ENCODE measurements around the gene SNHG17. TPM values are rescaled to one million over a fixed set of nuclear protein-coding genes. Genes with fewer than 3 reads are reported as not detected.

The SNHG17 gene
- total RNA-seq, 2 donors from 2014 or later: 21.8 to 28.2 TPM

- WGBS: 93% methylated on average over 13 of the region's 13 CpGs
- Histone ChIP-seq H3K4me3 (no peak overlapping the region), H3K27ac (no peak overlapping the region), H3K36me3 (no peaks in the 10 kb centered on the region), H3K9me3 (no peaks in the 10 kb centered on the region), H3K4me1 (replicated peaks) (no peaks in the 10 kb centered on the region), H3K27me3 (replicated peaks; ENCODE audit: insufficient read depth) (no peaks in the 10 kb centered on the region)
- intact Hi-C loops (cut with DNase I): no loop called here
- DNase-seq (ENCODE audit: low spot score): no peak
- TF ChIP-seq POLR2AphosphoS5 (IDR thresholded peaks at IDR 0.05): no peak
- TF ChIP-seq, protein P1, sequence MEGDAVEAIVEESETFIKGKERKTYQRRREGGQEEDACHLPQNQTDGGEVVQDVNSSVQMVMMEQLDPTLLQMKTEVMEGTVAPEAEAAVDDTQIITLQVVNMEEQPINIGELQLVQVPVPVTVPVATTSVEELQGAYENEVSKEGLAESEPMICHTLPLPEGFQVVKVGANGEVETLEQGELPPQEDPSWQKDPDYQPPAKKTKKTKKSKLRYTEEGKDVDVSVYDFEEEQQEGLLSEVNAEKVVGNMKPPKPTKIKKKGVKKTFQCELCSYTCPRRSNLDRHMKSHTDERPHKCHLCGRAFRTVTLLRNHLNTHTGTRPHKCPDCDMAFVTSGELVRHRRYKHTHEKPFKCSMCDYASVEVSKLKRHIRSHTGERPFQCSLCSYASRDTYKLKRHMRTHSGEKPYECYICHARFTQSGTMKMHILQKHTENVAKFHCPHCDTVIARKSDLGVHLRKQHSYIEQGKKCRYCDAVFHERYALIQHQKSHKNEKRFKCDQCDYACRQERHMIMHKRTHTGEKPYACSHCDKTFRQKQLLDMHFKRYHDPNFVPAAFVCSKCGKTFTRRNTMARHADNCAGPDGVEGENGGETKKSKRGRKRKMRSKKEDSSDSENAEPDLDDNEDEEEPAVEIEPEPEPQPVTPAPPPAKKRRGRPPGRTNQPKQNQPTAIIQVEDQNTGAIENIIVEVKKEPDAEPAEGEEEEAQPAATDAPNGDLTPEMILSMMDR (IDR thresholded peaks at IDR 0.05): no peak
- TF ChIP-seq POLR2A (IDR thresholded peaks at IDR 0.05): no peak
These were observed 19.7 kb upstream of the SNHG17 start for GRCh38 chr20:38454556-38455473.

DNA sequence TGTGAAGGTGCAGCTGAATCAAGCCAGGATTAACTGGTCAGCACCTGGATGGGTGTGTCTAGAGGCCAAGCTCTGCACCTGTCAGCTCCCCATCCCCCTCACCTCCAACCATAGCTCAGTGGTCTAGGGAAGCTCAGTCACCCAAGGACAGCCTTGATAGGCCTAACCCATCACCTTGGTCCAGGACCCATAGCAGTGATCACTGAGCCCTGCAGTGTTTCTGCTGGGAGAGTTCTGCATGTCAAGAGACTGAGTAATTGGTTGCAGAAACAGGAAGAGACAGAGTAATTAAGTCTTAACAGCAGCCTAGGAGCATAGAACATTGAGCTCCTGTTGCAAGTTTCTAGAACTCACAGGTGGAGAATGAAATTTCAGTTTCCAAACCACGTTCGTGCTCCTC is 18.8 kb upstream of the SNHG17 start:
- Histone ChIP-seq H3K36me3 (no peaks in the 10 kb centered on the region), H3K27ac (no peak overlapping the region), H3K4me3 (no peak overlapping the region), H3K4me1 (replicated peaks) (no peaks in the 10 kb centered on the region), H3K27me3 (replicated peaks; ENCODE audit: insufficient read depth) (no peaks in the 10 kb centered on the region), H3K9me3 (no peaks in the 10 kb centered on the region)
- no peak for DNase-seq (ENCODE audit: low spot score)
- whole genome bisulfite sequencing: 98% methylated on average over 2 of the region's 2 CpGs
- TF ChIP-seq, protein P1 (IDR thresholded peaks at IDR 0.05): no peak
- no peak for TF ChIP-seq POLR2A (IDR thresholded peaks at IDR 0.05)
- no peak for TF ChIP-seq POLR2AphosphoS5 (IDR thresholded peaks at IDR 0.05)
- intact Hi-C loops (cut with DNase I): no loop called here

GRCh38 chr20:38452880-38453624 is 17.9 kb upstream of the SNHG17 start:
- H3K4me1 ChIP-seq (replicated peaks): no peaks in the 10 kb centered on the region
- H3K36me3 ChIP-seq: no peaks in the 10 kb centered on the region
- 90% methylated on average over 19 of the region's 19 CpGs for whole genome bisulfite sequencing
- H3K27ac ChIP-seq: no peak overlapping the region
- intact Hi-C loops (cut with DNase I): no loop called here
- no peaks in the 10 kb centered on the region for H3K27me3 ChIP-seq (replicated peaks; ENCODE audit: insufficient read depth)
- TF ChIP-seq POLR2AphosphoS5 (IDR thresholded peaks at IDR 0.05) (no peak), POLR2A (IDR thresholded peaks at IDR 0.05) (no peak)
- TF ChIP-seq, protein P1 (IDR thresholded peaks at IDR 0.05): no peak
- no peak for DNase-seq (ENCODE audit: low spot score)
- H3K9me3 ChIP-seq: no peaks in the 10 kb centered on the region
- H3K4me3 ChIP-seq: no peak overlapping the region

DNA sequence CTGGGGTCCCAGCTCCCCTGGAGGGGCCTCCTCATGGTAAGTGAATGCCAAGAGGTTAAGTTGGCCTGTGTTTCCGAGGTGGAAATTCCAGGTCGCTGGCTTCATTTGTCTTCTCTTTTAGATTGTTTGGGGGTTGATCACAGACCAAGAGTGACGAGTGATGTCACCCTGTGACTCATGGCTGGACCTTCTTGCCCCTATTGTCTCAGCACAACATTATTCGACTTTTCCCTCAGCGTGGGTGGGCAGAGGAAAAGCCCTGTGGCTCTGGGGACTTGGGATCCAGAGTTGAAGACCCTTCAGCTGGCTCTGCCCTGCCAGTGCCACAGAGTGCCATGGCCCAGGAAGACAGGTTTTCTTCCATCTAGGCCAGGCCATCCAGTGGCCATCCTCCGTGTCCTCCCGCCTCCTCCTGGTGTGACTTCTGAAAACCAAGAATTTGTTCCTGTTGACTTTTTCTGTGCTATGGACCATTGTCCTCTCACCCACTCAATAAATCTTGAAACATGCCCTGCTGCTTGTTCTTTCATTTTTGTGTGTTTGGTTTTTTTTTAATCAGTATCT is 15.4 kb upstream of the SNHG17 start:
- intact Hi-C loops (cut with DNase I): no loop called here
- H3K9me3 ChIP-seq: no peaks in the 10 kb centered on the region
- no peaks in the 10 kb centered on the region for H3K36me3 ChIP-seq
- no peak overlapping the region for H3K27ac ChIP-seq
- H3K4me1 ChIP-seq (replicated peaks): no peaks in the 10 kb centered on the region
- no peak overlapping the region for H3K4me3 ChIP-seq
- WGBS: 93% methylated on average over 7 of the region's 7 CpGs
- H3K27me3 ChIP-seq (replicated peaks; ENCODE audit: insufficient read depth): no peaks in the 10 kb centered on the region
- TF ChIP-seq, protein P1 (IDR thresholded peaks at IDR 0.05): no peak
- TF ChIP-seq POLR2AphosphoS5 (IDR thresholded peaks at IDR 0.05): no peak
- no peak for TF ChIP-seq POLR2A (IDR thresholded peaks at IDR 0.05)
- no peak for DNase-seq (ENCODE audit: low spot score)
